GM12892 (cell line): ENCODE measurements around the gene EEF1AKMT4.

Experiments
- POLR2AphosphoS5 ChIP-seq: IDR thresholded peaks from 2 replicates; pipeline ENCODE4 v1.6.1; 2011; ENCODE audit warnings: low read depth, low read length, control low read depth
- TAF1 ChIP-seq: IDR thresholded peaks from 2 replicates; pipeline ENCODE4 v1.6.1; 2011; ENCODE audit warnings: low read depth, mild to moderate bottlenecking, control low read depth, low read length, borderline replicate concordance

DNA sequence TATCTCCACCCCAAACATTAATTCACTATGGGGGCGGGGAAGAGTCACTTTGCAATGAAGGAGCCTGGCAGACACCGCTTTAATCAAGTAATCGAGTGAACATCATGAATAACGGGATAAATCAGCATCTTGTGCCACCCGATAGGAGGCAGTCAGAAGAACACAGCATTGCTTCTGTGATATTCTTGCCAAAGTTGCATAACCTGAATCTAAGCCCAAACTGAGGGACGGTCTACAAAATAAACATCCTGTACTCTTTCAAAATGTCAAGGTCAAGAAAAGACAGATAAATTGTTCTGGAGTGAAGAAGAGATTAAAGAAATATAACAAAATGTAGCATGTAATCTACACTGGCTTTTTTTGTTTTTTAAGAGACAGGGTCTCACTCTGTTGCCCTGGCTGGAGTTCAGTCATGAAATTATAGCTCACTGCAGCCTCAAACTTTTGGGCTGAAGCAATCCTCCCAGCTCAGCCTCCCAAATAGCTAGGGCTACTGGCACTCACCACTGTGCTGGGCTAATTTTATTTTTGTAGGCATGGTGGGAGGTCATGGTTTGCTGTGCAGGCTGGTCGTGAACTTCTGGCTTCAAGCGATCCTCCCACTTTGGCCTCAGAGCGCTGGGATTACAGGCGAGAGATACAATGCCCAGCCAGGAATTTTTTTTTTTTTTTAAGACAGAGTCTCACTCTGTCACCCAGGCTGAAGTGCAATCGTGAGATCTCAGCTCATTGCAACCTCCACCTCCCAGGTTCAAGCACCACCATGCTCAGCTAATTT, 40.1 kb upstream of the EEF1AKMT4 start:
- no peak for TF ChIP-seq TAF1
- TF ChIP-seq POLR2AphosphoS5 = no peak
